Esophagus squamous epithelium (tissue), 5 donors: ENCODE results near the gene INO80D. TPM values are rescaled to one million over a fixed set of nuclear protein-coding genes. Genes with fewer than 3 reads are reported as not detected.

ENCODE experiments used
- DNase-seq: peaks from one replicate; lab custom pipeline; 2025; lab: John Stamatoyannopoulos, UW
- H3K27ac ChIP-seq, 4 donors: fragments of 200-600 bp; sonication (generic); one replicate each; pipeline ENCODE4 v1.5.1; 2016 to 2019; ENCODE audit warnings: mild to moderate bottlenecking in 1 of 4
- H3K27me3 ChIP-seq, 4 donors: fragments of 200-600 bp; sonication (generic); 1 replicate in 3 of 4; 2 replicates in 1 of 4; pipeline versions ENCODE4 v1.5.1 to v1.6.0; 2017 to 2021; ENCODE audit warnings: antibody characterized with exemption in 1 of 4
- H3K36me3 ChIP-seq, 3 donors: fragments of 200-600 bp; sonication (generic); one replicate each; pipeline ENCODE4 v1.5.1; 2016 to 2019
- H3K4me1 ChIP-seq, 3 donors: fragments of 200-600 bp; sonication (generic); one replicate each; pipeline ENCODE4 v1.5.1; 2017 to 2019
- H3K4me3 ChIP-seq, 4 donors: fragments of 200-600 bp; sonication (generic); 1 replicate in 3 of 4; 2 replicates in 1 of 4; pipeline ENCODE4 v1.5.1; 2016 to 2019; ENCODE audit warnings: mild to moderate bottlenecking in 2 of 4, moderate library complexity in 1 of 4
- H3K9me3 ChIP-seq, 3 donors: fragments of 200-600 bp; sonication (generic); one replicate each; pipeline ENCODE4 v1.5.1; 2016 to 2019
- POLR2A ChIP-seq, 4 donors: fragments of 450-650 bp; IDR thresholded peaks; one replicate each; pipeline ENCODE4 v1.6.1; 2017; ENCODE audit warnings: antibody characterized with exemption in 4 of 4, mild to moderate bottlenecking in 4 of 4, moderate library complexity in 3 of 4
- WGBS, 2 donors: methylation state at CpG; one replicate each; pipeline ENCODE4 v1.1.5; 2018; 5-methylcytosine and 5-hydroxymethylcytosine counted together
- intact Hi-C: fragments of 100-400 bp; cut with DNase I; formaldehyde crosslinking; loops from one replicate; pipeline ENCODE4 v1.15.0; 2022
- total RNA-seq, 4 donors: library from RNA; depleted of rRNA; stranded (reverse); fragments of >200 nt; gene quantifications; one replicate each; pipeline ENCODE4 v1.1.0, GENCODE V29; 2016
- TF ChIP-seq, protein P1 (sequence below), 6 experiments: fragments of 450-650 bp in 4 of 6; fragments of 200-600 bp in 2 of 6; sonication (generic) in 2 of 6; IDR thresholded peaks; one replicate each; pipeline ENCODE4 v1.5.1; 2016 to 2019; ENCODE audit warnings: antibody characterized with exemption in 6 of 6, mild to moderate bottlenecking in 4 of 6, moderate library complexity in 4 of 6
- donor health status: DM: yes; HTN: yes; CAD: no.

INO80D gene
- total RNA-seq, 4 donors from 2014 or later: 9.6 to 20.2 (median 17.1) TPM

DNA sequence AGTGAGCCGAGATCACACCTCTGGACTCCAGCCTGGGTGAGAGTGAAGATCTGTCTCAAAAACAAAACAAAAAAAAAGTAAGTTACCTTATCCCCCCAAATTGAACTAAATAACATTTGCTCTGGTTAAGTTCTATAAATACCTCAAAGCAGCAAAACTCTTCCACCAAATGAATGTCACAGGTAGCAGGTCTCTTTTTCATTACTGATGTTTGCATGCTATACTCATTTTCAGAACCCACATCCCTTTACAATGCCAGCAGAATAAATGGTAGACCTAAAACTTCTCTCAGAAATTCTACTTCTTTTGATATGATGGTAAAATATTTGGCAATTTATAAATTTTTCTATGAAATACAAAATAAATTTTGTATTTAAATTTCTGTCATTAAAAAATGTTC is 22.3 kb downstream of the INO80D start:
- Histone ChIP-seq H3K4me3 (no peak overlapping the region), H3K9me3 (no peaks in the 10 kb centered on the region), H3K27ac (no peak overlapping the region), H3K36me3 (peaks cover 0 to 49% (median 5%) of the 10 kb centered on the region in 3 donors), H3K4me1 (no peaks in the 10 kb centered on the region), H3K27me3 (no peaks in the 10 kb centered on the region)
- DNase-seq: no peak
- intact Hi-C loops: no loop called here
- 92 to 100% methylated on average over 1 of the region's 1 CpG for WGBS, 2 donors
- TF ChIP-seq POLR2A (IDR thresholded peaks at IDR 0.05): no peak
- TF ChIP-seq, protein P1, sequence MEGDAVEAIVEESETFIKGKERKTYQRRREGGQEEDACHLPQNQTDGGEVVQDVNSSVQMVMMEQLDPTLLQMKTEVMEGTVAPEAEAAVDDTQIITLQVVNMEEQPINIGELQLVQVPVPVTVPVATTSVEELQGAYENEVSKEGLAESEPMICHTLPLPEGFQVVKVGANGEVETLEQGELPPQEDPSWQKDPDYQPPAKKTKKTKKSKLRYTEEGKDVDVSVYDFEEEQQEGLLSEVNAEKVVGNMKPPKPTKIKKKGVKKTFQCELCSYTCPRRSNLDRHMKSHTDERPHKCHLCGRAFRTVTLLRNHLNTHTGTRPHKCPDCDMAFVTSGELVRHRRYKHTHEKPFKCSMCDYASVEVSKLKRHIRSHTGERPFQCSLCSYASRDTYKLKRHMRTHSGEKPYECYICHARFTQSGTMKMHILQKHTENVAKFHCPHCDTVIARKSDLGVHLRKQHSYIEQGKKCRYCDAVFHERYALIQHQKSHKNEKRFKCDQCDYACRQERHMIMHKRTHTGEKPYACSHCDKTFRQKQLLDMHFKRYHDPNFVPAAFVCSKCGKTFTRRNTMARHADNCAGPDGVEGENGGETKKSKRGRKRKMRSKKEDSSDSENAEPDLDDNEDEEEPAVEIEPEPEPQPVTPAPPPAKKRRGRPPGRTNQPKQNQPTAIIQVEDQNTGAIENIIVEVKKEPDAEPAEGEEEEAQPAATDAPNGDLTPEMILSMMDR (IDR thresholded peaks at IDR 0.05): no peak

DNA sequence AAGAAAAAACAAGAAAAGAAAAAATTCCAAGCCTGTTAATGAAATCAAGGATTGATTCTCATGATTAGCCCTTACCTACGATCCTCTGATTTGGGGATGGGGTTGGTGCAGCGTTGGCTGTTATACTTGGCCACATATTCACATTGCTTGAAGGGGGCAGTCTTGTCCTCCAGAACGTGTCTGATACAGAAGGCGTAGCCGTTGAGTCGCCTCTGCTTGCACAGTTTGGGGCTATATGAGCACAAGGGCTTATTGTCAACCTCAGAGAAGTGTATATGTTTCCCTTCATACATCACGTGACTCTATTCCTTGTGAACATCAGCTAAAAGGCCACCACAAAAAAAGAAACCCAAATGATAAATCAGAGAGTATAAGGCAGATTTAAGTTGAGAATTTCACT is 23.2 kb downstream of the INO80D start:
- H3K4me1 ChIP-seq: no peaks in the 10 kb centered on the region
- no peak overlapping the region for H3K27ac ChIP-seq
- 85 to 89% methylated on average over 7 of the region's 7 CpGs for WGBS, 2 donors
- no peaks in the 10 kb centered on the region for H3K27me3 ChIP-seq
- H3K36me3 ChIP-seq: peaks cover 0 to 59% (median 5%) of the 10 kb centered on the region in 3 donors
- H3K9me3 ChIP-seq: no peaks in the 10 kb centered on the region
- H3K4me3 ChIP-seq: no peak overlapping the region
- TF ChIP-seq POLR2A (IDR thresholded peaks at IDR 0.05): no peak
- intact Hi-C loops: no loop called here
- no peak for DNase-seq

DNA sequence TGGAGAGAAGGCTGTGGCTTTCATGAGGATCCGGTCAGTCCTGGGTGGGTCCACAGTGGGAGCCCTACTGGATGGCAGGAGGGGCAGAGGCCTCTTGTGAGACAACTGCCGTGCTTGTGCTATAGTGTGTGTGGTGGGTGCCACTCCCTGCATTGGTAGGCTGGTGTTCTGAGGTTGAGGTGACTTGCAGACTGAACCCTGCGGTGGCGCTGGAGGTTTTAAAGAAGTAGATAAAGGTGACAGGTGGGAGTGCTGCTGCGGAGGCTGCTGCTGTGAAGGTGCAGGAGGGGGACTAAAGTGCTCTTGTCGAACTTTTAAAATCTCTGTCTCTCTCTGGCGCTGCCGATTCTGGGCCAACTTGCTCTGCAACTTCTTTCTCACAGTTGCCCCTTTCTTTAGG is 29.7 kb downstream of the INO80D start:
- TF ChIP-seq, protein P1 (IDR thresholded peaks at IDR 0.05): no peak
- no peak for TF ChIP-seq POLR2A (IDR thresholded peaks at IDR 0.05)
- peaks cover 10 to 93% (median 15%) of the 10 kb centered on the region in 3 donors for H3K36me3 ChIP-seq
- 87 to 96% methylated on average over 8 of the region's 8 CpGs for WGBS, 2 donors

DNA sequence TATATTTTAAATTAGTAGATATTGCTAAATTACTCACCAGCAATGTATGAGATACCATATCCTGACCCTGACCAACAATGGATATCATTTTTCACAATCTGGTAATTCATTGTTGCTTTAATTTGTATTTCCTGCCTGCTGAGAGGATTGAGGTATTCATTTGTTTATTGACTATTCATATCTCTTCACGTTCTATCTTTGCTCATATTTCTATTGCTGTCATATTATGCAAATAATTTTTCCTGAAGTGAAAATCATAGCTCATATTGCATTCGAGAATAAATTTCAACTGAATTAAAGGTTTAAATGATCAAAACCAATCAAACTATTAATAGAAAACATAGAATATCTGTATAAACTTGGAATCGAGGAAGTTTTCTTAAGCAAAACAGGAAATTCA is 31.0 kb downstream of the INO80D start:
- WGBS, 2 donors: 60 to 80% methylated on average over 3 of the region's 3 CpGs
- Histone ChIP-seq H3K4me1 (no peaks in the 10 kb centered on the region), H3K27ac (no peak overlapping the region), H3K4me3 (no peak overlapping the region), H3K36me3 (peaks cover 10 to 93% (median 10%) of the 10 kb centered on the region in 3 donors), H3K9me3 (no peaks in the 10 kb centered on the region), H3K27me3 (no peaks in the 10 kb centered on the region)
- no peak for TF ChIP-seq POLR2A (IDR thresholded peaks at IDR 0.05)
- TF ChIP-seq, protein P1 (IDR thresholded peaks at IDR 0.05): no peak
- intact Hi-C loops: no loop called here
- no peak for DNase-seq

More for the DNA sequence above, 29.7 kb downstream of the INO80D start:
- Histone ChIP-seq H3K4me3 (no peak overlapping the region), H3K27ac (no peak overlapping the region), H3K9me3 (no peaks in the 10 kb centered on the region), H3K4me1 (no peaks in the 10 kb centered on the region), H3K27me3 (no peaks in the 10 kb centered on the region)
- no peak for DNase-seq
- intact Hi-C loops: no loop called here

DNA sequence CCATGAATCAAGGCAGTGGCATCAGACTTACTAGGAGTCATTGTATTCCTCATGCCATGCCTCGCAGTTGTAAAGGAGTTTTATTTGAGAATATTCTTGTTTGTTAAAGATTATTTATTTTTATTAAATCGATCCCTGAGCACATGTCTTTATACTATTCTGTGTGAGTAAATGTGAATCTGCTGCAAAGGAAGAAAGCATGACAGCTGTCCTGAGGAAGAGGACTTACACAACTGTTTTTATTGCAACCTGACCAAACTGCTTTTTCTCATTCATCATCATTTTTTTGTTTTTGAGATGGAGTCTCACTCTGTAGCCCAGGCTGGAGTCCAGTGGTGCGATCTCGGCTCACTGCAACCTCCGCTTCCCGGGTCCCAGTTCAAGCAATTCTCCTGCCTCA is 34.1 kb downstream of the INO80D start:
- H3K4me3 ChIP-seq: no peak overlapping the region
- 80 to 95% methylated on average over 6 of the region's 6 CpGs for WGBS, 2 donors
- DNase-seq: no peak
- H3K9me3 ChIP-seq: no peaks in the 10 kb centered on the region
- intact Hi-C loops: no loop called here
- peaks cover 10 to 83% (median 13%) of the 10 kb centered on the region in 3 donors for H3K36me3 ChIP-seq
- no peaks in the 10 kb centered on the region for H3K4me1 ChIP-seq
- no peaks in the 10 kb centered on the region for H3K27me3 ChIP-seq
- no peak overlapping the region for H3K27ac ChIP-seq
- TF ChIP-seq, protein P1 (IDR thresholded peaks at IDR 0.05): no peak

DNA sequence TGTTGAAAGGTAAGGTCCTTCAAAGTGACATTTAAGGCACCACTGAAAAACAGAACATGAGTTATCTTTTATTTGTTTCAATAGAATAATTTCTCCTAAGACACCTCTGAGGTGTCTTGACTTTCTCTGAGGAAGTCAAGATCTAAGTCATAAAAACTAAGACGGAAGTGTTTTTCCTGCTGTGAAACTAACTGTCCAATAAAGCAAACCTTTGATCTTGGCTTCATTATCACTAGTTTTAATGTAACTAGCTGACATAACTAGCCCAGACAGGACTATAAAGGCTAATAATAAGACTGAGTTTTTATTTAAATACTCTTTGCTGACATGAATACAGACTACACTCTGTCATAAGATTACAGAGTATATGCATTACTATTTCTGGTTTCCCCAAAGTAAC is 36.6 kb downstream of the INO80D start:
- Histone ChIP-seq H3K36me3 (peaks cover 0 to 84% (median 4%) of the 10 kb centered on the region in 3 donors), H3K27ac (no peak overlapping the region), H3K4me1 (no peaks in the 10 kb centered on the region), H3K27me3 (no peaks in the 10 kb centered on the region), H3K4me3 (no peak overlapping the region), H3K9me3 (no peaks in the 10 kb centered on the region)
- intact Hi-C loops: no loop called here
- no peak for DNase-seq
- WGBS, 2 donors: 79 to 80% methylated on average over 1 of the region's 1 CpG
- TF ChIP-seq, protein P1 (IDR thresholded peaks at IDR 0.05): no peak
- TF ChIP-seq POLR2A (IDR thresholded peaks at IDR 0.05): no peak
